Mesothelial cell of epicardium (in vitro differentiated cells): Measurements from ENCODE around the gene SURF2. TPM values are rescaled to one million over a fixed set of nuclear protein-coding genes. Genes with fewer than 3 reads are reported as not detected.
"Not testable (repeated sequence)": the region's sequence is repeated elsewhere in the genome, so short reads cannot be mapped to it uniquely, and the experiment has no call there.

Experiments
- DNase-seq, 2 experiments: peaks; one replicate each; pipeline ENCODE4 v3.0.0; 2021; ENCODE audit warnings: low spot score in 2 of 2; ENCODE audit not compliant: unreplicated experiment in 2 of 2
- H3K27ac Mint-ChIP-seq: 2 replicates; pipeline ENCODE4 v1.8.0; 2021; ENCODE audit warnings: mixed read lengths
- H3K27me3 Mint-ChIP-seq: 2 replicates; pipeline ENCODE4 v1.8.0; 2021; ENCODE audit warnings: low read depth, mixed read lengths
- H3K36me3 Mint-ChIP-seq: 2 replicates; pipeline ENCODE4 v1.8.0; 2021; ENCODE audit warnings: mixed read lengths
- H3K4me1 Mint-ChIP-seq: 2 replicates; pipeline ENCODE4 v1.8.0; 2021; ENCODE audit warnings: mixed read lengths
- H3K4me3 Mint-ChIP-seq: 2 replicates; pipeline ENCODE4 v1.8.0; 2021; ENCODE audit warnings: mild to moderate bottlenecking, moderate library complexity, mixed read lengths
- H3K9me3 Mint-ChIP-seq: 2 replicates; pipeline ENCODE4 v1.8.0; 2021; ENCODE audit warnings: mixed read lengths
- CTCF ChIP-seq: fragments of 200-600 bp; sonication (generic); IDR thresholded peaks from one replicate; pipeline ENCODE4 v1.5.0; 2021; ENCODE audit warnings: antibody characterized with exemption; ENCODE audit not compliant: unreplicated experiment
- total RNA-seq: library from RNA; stranded (reverse); gene quantifications from 3 replicates; pipeline ENCODE4 v1.2.1, GENCODE V29; 2021

The SURF2 gene
- total RNA-seq, 1 donor from 2014 or later, result 12.1 TPM

- H3K27me3 Mint-ChIP-seq, result peaks cover 2% of the 10 kb centered on the region
- no peaks in the 10 kb centered on the region for H3K36me3 Mint-ChIP-seq
- no peak overlapping the region for H3K27ac Mint-ChIP-seq
- H3K4me1 Mint-ChIP-seq, result no peaks in the 10 kb centered on the region
- H3K9me3 Mint-ChIP-seq, result peaks cover 18% of the 10 kb centered on the region
- H3K4me3 Mint-ChIP-seq, result no peak overlapping the region
- no peak for DNase-seq
- no peak for TF ChIP-seq CTCF
These were observed 34.9 kb upstream of the SURF2 start for GRCh38 chr9:133321411-133321935.

- Mint-ChIP-seq H3K4me1 (no peaks in the 10 kb centered on the region), H3K9me3 (peaks cover 18% of the 10 kb centered on the region), H3K27me3 (peaks cover 2% of the 10 kb centered on the region), H3K4me3 (no peak overlapping the region), H3K27ac (no peak overlapping the region), H3K36me3 (no peaks in the 10 kb centered on the region)
- no peak for DNase-seq
- TF ChIP-seq CTCF, result no peak
These were observed 33.6 kb upstream of the SURF2 start for GRCh38 chr9:133322701-133323100.

GRCh38 chr9:133323211-133323610 is 33.1 kb upstream of the SURF2 start:
- no peak for DNase-seq
- peaks cover 18% of the 10 kb centered on the region for H3K9me3 Mint-ChIP-seq
- H3K36me3 Mint-ChIP-seq, result peaks cover 2% of the 10 kb centered on the region
- TF ChIP-seq CTCF, result no peak
- H3K27me3 Mint-ChIP-seq, result peaks cover 2% of the 10 kb centered on the region
- H3K4me1 Mint-ChIP-seq, result no peaks in the 10 kb centered on the region
- no peak overlapping the region for H3K4me3 Mint-ChIP-seq
- H3K27ac Mint-ChIP-seq, result no peak overlapping the region

DNA sequence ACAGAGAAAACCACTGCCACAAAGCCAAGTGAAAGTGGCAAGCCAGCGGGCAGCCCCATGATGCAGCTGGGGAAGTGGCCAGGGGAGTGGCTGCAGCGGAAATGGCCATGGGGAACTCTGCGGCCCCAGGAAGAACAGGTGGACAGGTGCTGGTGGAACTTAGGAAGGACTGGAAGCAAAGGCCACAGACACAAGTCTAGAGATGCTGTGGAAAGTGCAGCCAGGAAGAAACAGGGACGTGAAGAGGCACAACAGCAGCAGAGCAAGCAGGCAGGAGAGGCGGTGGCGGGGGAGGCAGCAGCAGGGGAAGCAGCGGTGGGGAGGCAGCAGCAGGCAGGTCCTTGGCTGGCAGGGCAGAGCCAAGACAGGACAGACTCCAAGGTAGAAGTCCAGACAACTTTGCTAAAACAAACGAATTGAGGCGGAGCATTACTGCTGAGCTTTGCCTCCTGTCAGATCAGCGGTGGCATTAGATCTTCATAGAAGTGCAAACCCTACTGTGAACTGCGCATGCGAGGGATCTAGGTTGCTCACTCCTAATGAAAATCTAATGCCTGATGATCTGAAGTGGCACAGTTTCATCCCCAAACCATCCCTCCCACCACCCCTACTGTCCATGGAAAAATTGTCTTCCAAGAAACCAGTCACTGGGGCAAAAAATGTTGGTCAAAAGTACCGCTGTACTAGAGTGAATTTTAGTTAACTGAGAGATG is 32.2 kb upstream of the SURF2 start:
- H3K4me3 Mint-ChIP-seq, result no peak overlapping the region
- H3K27ac Mint-ChIP-seq, result no peak overlapping the region
- H3K9me3 Mint-ChIP-seq, result peaks cover 27% of the 10 kb centered on the region
- no peaks in the 10 kb centered on the region for H3K27me3 Mint-ChIP-seq
- peaks cover 11% of the 10 kb centered on the region for H3K36me3 Mint-ChIP-seq
- no peak for TF ChIP-seq CTCF
- no peaks in the 10 kb centered on the region for H3K4me1 Mint-ChIP-seq
- no peak for DNase-seq

DNA sequence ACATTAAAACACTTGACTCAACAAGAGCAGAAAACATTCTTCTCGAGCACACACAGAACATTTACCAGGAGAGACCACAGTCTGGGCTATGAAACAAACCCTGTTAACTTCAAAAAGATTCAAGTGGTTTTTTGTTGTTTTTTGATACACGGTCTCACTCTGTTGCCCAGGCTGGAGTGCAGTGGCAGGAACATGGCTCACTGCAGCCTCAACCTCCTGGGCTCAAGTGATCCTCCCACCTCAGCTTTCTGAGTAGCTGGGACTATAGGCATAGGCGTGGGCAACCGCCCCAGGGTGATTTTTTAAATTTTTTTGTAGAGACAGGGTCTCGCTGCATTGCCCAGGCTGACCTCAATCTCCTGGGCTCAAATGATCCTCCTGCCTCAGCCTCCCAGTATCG is 29.3 kb upstream of the SURF2 start:
- peaks cover 28% of the 10 kb centered on the region for H3K9me3 Mint-ChIP-seq
- not testable (repeated sequence) for H3K4me1 Mint-ChIP-seq, H3K4me3 Mint-ChIP-seq

GRCh38 chr9:133327834-133328484 is 28.4 kb upstream of the SURF2 start:
- no peak for TF ChIP-seq CTCF
- peaks cover 28% of the 10 kb centered on the region for H3K9me3 Mint-ChIP-seq
- H3K27me3 Mint-ChIP-seq, result no peaks in the 10 kb centered on the region
- no peaks in the 10 kb centered on the region for H3K4me1 Mint-ChIP-seq
- H3K27ac Mint-ChIP-seq, result no peak overlapping the region
- H3K36me3 Mint-ChIP-seq, result peaks cover 25% of the 10 kb centered on the region
- no peak for DNase-seq
- H3K4me3 Mint-ChIP-seq, result no peak overlapping the region

More for the DNA sequence above, 29.3 kb upstream of the SURF2 start:
- peaks cover 22% of the 10 kb centered on the region for H3K36me3 Mint-ChIP-seq
- H3K27ac Mint-ChIP-seq, DNase-seq, H3K27me3 Mint-ChIP-seq: not testable (repeated sequence)
